ENCODE results near the gene FCRL1.

Gene FCRL1, protein sequence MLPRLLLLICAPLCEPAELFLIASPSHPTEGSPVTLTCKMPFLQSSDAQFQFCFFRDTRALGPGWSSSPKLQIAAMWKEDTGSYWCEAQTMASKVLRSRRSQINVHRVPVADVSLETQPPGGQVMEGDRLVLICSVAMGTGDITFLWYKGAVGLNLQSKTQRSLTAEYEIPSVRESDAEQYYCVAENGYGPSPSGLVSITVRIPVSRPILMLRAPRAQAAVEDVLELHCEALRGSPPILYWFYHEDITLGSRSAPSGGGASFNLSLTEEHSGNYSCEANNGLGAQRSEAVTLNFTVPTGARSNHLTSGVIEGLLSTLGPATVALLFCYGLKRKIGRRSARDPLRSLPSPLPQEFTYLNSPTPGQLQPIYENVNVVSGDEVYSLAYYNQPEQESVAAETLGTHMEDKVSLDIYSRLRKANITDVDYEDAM

DNA sequence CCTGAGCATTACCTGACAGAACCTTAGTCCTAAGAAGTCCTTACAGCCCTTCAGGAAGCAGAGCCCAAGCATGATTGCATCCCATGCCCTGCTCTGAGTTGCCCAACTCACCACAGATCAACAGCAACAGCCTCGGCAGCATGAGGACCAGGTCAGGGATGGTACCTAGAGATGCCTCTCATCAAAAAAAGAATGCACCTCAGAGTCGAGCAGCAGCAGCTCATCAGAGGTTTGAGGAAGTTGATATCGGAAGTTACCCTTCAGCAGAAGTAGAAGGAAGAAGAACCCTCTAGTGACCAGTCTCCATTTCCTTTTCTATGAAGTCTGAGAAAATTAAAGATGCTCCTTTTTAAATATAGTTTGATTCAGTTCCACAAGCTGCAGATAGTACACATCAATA lies at the start of gene FCRL1:
Gene FCRL1 (minus strand): TSS at position 225 of the 400 bp plus-strand sequence. CDS start 83 bp downstream, at position 142.
- DNase-seq = no peak

DNA sequence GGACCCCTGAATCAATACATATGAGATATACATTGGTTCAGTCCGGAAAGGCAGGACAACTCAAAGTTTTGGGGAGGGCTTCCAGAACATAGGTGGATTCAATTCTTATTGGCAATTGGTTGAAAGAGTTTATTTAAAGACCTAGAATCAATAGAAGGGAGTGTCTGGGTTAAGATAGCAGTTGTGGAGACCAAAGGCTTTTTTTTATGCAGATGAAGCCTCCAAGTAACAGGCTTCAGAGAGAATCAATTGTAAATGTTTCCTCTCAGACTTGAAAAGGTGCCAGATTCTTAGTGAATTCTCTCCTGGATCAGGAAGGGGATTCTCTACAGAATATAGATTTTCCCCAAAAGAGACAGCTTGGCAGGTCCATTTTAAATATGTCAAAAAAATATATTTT lies 48.7 kb upstream of the FCRL1 start:
- DNase-seq = no peak

DNA sequence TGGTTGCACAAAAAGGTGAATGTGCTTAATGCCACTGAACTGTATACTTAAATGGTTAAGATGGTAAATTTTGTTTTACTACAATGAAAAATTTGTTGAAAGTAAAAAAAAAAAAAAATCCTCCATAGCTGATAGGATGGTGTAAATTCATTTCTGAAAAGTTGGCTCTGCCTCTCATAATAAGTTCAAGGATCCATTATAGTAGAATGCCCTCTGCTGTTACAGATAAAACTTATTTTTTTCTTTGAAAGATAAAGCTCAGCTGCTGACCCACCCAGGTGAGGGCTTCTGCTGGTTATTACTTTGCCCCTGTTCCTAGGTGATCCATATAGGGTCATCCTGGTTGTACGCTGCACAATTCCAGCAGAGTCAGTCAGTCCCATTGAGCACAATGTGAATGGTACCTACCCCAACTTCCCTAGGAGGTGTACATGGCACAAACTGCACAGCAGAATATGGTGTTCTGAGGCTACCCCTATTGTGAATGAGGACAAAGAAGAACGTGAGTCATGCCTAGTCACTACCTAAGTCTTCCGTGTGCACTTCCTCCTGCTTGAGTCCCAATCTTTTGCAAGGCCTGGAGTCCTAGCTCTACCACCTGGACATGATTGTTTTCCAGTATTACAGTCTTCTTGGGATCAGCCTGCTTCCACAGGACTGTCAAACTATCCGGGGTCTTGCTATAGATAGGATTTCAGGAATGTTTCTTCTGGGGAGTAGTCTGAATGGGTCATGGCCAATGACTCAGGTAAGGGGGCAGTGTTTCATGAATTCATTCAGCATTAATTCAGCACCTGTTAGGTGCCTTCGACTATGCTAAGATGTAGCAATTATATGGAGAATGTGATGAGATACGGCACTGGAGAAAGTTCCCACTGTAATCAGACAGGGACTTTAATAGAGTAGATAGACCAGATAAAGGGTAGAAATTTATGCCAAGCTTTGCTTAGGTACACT lies 42.5 kb upstream of the FCRL1 start:
- no peak for DNase-seq

DNA sequence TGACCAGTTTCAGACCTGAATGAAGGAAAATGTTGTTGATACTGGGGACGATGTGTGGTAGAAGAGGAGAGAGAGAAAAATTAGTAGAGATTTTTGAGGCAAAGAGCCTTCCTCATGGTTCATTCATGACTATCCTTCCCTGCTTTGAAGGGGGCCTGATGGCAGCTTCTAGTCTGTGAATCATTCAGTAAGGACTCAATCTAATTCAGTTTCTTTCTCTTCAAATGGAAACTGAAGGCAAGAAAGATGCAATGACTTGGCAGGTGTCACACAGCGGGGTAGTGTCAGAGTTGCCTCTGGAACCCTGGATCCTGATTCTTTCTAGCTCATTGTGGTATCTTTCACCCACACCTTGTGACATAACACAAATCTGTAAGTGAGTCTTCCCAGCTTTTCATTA lies 36.6 kb upstream of the FCRL1 start:
- DNase-seq = no peak

DNA sequence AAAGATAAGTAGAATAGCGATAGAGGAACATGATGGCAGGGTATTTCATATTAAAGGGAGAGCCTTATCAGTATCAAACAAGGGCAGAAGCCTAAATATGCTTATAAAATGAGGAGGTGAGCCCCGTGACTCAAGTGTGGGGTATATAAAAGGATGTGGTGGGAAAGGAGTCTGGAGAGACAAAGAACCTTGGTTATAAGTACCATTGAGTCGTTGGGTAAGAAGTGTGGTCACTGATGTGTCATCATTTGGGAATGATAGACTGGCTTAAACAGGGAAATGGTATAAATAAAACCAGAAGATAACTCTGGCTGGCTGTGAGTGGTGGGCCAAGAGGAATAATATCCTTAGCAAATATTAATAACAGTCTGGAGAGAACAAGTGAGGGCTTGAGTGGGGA lies 32.6 kb upstream of the FCRL1 start:
- DNase-seq = no peak

DNA sequence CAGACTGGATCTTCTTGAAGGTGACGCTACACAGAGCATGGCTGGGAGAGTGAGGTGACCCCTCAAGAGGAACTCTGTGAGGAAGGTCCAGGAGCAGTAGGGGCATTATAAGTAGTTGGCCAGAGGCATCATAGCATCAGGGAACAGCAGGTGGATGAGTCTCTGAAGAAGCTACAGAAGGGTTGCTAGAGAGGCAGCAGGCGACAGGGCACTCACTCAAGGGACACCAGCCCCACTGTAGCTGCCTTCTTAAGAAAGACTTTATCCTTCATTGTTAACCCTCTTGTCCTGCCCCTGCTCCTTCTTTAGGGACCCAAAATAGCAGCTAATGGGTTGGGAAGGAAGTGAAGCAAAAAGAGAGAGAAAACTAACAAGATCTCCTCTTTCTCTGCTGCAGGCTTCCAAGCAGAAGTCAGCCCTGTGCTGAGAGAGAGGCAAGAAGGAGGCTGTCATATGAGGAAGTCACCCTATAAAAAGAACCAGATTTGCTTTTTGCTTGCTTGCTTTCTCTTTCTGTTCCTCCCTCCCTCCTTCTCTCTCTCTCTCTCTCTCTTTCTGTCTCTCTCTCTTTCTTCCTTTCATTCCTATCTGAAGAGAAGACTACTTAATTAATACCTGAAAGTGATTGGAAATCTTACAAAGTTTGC lies 29.4 kb upstream of the FCRL1 start:
- DNase-seq = no peak

DNA sequence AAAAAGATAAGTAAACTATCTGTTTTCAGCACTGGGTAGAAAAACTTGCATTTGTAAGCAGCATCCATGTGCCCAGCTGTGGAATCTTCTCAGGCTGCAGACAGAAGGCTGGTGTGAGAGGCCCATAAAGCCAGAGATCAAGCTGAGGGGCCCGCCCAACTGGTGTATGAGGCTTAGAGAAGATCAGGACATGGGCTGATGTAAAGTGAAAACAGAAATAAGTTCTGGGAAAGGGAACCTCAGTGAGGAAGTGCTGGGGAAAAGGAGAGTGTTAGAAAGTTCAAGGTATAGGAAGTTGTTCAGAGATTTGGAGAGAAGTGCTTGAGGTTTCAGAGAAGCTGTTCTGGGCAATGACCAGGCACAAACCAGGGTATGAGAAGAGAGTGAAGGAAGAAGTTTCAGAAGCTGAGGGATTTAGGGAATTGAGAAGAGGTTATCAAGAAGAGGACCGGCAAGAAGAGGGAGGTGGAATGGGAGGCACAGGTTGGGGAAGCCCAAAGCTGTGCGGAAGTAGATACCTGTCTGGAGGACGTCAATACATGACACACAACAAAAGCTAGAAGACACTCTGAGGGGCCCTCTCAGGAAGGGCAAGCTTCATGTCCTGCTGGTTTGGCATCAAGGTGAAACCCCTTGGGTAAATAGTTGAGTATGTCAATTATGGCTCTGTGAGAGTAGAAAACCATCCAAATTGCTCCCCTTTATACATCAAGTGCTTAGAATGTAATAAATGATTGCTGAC lies 24.3 kb upstream of the FCRL1 start:
- no peak for DNase-seq

DNA sequence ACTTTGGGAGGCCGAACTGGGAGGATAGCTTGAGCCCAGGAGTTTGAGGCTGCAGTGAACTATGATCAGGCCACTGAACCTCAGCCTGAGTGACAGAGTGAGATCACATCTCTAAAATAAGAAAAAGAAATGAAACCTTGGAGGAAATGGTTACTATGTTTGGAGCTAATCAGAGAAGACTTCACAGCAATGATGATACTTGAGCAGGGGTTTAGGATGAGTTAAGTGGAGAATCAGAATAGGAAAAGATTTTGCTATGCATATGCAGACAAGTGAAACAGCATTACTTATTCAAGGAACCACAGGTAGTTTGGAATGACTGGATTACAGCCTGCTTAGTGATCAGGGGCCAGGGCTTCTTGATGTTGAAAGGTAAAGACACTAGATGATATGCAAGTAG lies 23.0 kb upstream of the FCRL1 start:
- DNase-seq = no peak

DNA sequence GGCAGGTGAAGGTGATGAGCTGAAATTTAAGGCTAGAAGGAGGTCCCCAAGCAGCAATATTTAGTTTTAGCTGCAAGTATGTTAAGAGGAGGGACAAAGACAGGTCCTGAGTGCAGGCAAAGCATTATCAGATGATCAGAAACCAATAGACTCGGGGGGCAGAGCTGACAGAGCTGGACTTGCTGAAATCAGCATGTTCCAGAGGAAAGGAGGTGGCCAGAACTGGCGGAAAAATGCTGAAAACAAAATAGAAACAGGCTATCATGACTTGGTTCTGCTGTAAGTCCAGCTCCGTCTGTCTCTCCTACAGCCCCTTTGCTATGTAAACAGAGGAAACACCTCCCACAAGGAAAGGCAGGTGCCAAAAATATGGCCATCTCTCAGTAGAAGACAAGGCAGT lies 21.8 kb upstream of the FCRL1 start, which contains the start of gene CD5L:
Gene CD5L (minus strand): TSS at position 101 of the 400 bp plus-strand sequence. CDS start 107 bp downstream, outside the sequence.
- no peak for DNase-seq

DNA sequence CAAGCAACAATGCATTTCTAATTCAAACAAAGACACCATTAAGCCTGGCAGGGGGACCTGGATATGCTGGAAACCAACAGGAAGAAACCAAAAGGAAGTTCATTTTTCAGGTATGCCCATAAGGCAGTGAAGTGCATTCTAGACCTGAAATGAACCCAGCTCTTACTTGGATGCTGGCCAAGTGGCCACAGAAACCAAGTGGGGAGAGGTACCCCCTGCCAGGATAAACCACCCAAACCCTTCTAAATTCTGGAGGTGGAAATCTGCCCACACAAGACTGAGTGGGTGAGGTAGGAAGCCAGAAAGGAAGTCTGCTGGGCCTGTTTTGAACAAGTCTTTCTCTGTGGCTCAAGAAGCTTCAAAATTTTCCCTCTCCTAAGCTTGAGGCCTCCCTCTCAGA lies 19.0 kb upstream of the FCRL1 start:
- DNase-seq = peak; percentile 20

DNA sequence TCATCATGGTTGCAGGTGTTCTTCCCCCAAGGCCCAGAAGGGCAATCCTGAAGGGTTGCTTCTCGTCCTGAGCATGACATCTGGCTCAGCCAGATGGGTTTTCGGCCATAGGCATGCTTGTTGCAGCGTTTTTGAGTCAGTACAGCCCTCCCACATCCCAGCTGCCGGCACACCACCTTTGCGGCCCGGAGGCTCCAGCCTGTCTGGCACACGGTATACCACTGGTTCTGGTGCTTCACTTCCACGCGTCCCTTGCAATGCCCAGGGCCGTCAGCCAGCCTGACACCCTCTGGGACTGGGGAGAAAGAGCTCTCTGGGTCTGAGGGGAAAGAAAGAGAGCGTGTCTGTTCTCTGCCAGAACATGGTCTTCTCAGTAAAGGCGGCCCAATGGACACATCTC lies 14.5 kb upstream of the FCRL1 start:
- DNase-seq = no peak

DNA sequence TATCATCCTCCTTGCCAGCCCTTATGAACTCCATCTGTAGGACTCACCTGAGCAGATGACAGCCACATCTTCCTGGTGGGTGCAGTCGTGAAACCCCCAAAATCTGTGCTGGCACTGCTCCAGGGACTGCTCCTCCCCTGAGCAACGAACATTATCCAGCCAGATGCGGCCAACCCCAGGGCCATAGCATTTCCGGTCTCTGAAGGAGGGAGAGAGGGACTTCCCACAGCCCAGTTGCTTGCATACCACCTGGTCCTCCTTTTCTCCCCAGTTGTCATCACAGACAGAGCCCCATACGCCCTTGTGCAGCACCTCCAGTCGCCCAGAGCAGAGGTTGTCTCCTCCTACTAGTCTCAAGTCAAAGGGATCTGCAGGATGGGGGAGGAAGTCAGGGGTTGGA lies 13.2 kb upstream of the FCRL1 start:
- DNase-seq = no peak

DNA sequence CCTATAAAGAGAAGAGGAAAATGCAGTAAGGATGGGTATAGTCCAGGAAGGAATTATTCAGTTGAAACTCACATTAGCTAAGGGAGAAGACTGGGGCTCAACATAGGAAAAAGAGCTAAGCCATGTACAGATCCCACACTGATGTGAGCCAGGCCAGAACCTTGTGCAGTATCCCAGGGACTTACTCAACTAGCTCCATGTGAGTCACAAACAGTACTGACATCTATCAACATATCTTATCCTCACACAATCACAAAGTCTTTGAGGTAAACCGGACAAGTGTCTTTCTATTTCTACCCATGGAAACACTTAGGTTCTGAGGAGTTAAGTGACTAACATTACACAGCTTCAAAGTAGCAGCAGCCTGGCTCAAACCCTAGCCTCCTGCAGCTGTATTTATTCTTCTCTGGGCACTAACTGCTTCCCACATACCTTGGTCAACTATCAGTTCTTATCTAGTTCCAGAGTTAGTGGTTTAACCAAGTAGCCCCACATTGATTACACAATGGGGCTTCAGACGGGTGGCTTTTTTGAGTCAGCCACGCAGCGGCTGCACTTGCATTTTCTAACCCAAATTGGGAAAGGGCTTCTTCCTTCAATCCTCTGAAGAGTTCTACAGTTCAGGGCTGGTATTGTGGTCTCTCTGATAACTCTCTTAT lies 12.2 kb upstream of the FCRL1 start:
- no peak for DNase-seq

DNA sequence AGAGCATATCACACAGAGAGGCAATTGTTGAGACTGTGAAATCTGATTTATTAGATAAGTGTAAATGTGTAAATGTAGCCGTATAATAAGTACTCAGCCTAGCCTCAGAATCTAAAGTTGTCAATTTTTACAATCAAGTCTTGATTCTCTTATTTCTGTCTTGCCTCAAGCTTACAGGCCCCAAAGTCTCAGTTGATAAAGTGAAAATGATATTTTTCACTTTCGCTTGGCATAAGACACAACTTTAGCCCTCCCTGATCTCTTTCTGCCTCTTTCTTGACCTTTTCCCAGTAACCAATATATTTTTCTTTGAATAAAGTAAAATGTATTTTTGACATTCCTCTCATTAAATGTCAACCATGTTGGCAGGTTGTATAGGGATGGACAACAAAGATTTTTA lies 11.0 kb upstream of the FCRL1 start:
- DNase-seq = no peak

DNA sequence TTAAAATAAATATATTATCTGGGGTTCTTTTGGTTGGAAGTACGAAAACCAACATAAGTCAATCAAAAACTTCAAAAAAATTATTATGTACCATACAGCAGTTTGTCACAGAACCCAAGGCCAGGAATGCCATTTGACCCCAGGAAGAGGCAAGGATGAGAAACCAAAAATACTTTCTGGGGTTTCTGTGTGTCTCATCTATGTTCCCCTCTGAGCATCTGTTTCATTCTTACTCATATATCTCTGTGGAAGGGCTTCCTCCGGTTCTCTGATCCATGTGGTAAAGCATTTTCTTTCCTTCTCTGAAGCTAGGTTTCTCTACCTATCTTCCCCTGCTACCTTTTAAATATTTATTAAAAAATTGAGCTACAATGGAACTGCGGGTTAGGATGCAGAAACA lies 9.8 kb upstream of the FCRL1 start:
- no peak for DNase-seq

DNA sequence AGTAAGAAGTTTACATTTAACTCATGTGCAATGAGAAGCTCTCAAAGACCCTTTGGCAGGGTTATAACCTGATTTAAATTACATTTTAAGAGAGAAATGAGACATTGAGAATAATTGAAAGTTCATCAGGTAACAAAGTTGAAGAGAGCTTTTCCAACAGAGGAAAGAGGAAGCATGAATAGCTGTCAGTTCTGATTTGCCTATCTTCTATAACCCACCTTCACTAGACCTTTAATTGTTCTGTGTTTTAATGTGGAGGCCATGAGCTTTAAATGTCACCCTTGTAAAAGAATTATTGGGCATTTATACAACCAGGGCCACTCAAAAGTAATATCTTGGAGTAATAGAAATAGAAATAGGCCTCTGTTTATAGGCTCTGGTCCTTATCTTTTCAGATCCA lies 9.3 kb upstream of the FCRL1 start:
- no peak for DNase-seq

DNA sequence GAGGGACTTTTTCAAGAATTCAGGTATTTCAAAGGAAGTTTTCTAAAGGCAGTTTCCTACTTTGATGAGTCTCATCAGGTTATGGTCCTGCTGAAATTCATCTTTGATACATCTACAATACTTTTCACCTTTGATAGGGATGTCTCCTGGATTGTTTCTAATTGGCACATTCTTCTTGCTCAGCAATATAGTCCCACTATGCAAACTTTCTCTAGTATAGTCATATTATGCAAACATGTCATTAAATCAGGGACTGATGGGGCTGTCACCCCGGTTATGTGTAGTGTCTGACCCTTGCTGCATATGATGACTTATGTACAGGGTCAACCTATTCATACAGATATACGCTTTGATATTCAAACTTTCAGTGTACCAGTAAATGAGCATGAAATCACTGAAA lies 379 bp upstream of the FCRL1 start:
- no peak for DNase-seq

DNA sequence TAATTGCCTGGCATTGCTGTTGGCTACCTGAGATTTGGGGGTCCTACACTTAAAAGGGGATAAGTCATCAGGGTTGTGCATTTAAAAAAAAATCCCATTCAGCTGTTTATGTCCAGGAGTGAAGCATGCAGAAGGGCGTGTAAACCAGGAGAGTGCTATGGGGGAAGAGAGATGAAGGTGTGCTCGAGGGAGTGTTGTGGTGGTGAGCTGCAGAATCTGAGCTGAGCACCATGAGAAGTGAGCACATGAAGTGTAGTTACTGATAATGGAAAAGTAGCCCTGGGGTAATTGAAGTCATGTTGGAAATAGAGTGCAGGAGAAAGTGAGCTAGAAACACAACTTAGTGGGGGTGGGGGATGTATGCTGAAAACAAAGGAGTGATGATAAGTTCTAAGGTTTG lies 705 bp downstream of the FCRL1 start:
- DNase-seq = no peak

DNA sequence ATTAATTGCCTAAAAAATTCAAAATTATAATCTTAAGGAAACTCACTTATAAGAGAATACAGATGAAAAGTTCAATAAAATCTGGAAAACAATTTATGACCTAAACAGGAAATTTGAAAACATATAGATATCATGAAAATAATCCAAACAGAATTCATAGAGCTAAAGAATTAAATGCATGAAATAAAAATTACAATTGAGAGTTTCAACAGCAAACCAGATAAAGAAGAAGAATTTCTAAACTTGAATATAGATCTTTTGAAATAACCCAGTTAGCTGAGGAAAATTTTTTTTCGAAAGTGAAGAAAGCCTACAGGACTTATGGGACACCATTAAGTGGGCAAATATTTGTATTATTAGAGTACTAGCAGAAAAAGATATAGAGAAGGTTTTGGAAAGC lies 6.7 kb downstream of the FCRL1 start:
- no peak for DNase-seq

DNA sequence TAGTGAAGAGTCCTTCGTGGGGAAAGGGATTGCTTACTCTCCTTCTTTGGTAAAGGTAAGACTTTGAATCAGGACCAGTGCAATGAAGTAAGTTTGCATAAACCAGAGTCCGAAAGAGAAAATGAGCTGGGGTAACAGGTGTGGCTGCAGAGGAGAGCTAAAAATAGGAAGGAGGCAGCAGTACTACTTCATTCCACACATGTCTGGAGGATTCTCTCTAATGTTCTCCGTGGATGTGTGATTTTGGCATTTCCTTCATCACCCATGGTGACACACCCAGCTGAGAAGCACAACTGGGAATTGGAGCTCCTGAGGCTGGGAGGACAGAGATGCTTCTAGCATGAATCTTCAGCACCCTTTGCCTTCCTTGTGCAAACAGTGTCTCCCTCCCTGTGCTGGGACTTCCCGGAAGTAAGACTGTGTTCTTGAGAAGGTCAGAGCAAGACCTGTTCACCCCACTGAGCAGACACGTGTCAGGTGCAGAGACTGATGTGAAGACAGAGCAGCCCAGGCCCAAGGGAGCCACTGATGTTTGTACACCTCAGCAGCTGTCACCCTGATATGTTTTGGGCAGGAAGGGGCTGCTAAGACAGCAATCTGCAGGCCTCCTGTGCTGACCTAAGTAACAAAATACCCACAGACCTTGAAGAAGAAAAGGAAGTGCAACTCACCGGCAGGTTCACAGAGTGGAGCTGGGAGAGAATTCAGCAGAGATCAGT lies 13.3 kb downstream of the FCRL1 start:
- DNase-seq = no peak

DNA sequence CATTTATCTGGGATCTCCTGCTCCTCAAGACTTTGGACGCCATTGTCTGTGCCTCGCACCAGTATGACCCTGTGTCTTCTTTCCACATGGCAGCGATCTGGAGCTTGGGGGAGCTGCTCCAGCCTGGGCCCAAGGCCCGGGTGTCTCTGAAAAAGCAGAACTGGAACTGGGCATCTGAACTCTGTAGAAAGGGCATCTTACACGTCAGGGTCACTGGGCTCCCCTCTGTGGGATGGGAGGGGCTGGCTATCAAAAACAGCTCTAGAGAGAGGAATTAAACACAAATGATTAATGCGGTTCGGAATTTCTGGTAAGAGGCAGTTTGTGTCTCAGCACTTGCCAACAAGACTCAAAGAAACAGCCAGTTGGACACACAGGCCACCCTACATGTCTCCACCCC lies 16.1 kb downstream of the FCRL1 start:
- no peak for DNase-seq
